DMS153 treated with DMSO at 0.1 percent for 48 hours (cell line): ENCODE measurements around the gene RSL1D1.

Experiments used
- DNase-seq: peaks from one replicate; lab custom pipeline; 2025; ENCODE audit not compliant: unreplicated experiment; lab: John Stamatoyannopoulos, UW

RSL1D1 gene

DNA sequence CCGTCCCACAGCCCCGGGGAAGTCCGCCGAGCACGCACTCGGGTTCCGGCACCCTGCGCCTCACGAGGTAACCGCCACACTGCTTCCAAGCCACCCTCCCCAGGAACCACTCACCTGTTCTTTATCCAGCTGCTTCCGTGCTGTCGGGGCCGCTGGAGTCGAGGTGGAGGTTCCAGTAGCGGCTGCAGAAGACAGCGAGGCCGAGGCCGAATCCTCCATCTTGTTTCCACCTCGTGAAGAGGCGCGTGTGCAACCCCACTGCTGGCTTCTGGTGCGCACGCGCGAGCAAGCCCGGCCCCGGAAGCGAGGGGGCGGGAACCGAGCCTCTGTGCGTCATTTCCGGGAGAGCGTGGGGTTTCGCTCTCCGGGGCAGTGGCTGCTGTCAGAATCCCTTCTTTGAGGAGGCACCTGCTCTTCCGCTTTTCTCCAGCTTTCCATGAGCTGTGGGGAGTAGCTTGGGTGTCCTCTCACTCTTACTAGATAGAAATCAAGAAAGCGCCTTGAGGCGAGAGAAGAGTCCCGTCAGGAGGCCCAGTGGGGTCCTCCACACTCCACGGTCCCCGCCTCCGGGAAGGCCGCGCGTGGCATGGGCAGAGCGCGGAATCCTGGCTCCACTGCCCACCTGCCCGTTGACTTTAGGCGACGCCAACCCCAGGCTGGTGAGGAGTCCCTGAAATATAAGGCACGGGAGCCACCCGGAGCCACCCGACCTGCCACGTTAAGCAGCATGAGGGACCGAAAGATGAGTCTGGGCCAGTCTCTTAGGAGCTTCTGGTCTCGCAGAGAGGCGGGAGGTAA lies at the start of gene RSL1D1:
Gene RSL1D1, minus strand, starts transcription at position 249 of the 798 bp plus-strand sequence. Its CDS starts 30 bp downstream, at position 219.
- peak; percentile 85 for DNase-seq

DNA sequence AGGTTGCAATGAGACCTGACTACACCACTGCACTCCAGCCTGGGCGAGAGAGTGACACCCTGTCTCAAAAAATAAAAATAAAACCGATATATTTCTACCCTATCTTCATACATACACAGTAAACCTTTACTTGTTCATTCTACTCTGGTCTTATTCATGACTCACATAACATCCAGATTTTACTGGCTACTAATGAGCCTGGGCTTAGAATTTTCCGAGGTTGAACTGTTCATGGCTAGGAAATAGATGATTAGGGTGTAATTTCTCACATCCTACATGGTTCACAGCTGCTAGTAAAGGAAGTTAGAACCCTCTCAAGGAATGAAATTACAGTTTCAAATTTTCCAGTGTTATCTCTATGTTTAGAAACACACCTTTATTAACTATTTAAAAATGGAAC lies 49.7 kb upstream of the RSL1D1 start:
- no peak for DNase-seq

GRCh38 chr16:11896486-11897176 lies 45.3 kb upstream of the RSL1D1 start:
- no peak for DNase-seq

DNA sequence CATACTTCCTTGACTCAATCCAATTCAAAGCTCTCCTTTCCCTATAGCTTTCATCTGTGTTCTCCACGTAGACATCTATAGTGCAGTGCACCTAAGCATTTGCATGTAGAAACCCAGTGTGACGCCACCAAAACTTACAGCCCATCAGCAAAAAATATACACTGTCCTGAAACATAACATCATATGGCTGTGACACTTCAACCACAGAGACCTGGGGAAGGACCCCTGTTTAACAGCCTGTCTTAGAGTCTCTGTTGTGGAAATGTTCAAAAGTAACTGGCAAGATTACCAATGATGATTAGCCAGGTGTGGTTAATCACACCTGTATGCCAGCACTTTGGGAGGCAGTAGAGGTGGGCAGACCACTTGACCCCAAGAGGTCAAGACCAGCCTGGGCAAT lies 42.2 kb upstream of the RSL1D1 start:
- DNase-seq = no peak

DNA sequence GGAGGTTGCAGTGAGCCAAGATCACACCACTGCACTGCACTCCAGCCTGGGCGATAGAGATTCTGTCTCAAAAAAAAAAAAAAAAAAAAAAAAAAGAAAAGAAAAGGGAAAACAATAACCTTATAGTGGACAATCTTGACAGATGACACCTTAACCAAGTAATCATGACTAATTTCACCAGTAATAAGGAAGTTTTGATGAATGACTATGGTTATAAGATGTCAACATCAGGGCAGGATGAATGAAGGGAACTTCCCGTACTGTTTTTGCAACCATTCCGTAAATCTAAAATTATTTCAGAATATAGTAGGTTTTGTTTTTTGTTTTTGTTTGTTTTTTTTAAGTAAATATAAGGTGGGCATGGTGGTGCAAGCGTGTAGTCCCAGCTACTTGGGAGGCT lies 41.4 kb upstream of the RSL1D1 start:
- DNase-seq = no peak

- no peak for DNase-seq
These were observed 39.1 kb upstream of the RSL1D1 start for GRCh38 chr16:11890231-11890965.

DNA sequence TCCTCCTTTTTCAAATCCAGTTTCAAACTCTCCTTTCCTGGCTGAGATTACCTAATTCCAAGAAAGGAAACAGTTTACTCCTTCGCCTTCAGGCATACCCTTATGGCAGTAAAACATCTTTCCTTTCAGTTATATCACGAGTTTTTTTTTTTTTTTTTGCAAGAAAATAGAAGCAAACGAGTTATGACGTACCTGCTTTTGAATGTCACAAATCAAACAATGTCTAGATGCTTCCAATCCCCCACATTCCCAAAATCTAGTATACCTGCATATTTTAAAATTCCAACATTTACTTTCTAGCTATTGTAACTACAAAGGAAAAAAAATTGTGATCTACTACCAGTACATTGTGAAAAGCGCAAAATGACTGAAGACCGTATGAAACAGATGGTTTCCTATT lies 35.5 kb upstream of the RSL1D1 start:
- DNase-seq = no peak

DNA sequence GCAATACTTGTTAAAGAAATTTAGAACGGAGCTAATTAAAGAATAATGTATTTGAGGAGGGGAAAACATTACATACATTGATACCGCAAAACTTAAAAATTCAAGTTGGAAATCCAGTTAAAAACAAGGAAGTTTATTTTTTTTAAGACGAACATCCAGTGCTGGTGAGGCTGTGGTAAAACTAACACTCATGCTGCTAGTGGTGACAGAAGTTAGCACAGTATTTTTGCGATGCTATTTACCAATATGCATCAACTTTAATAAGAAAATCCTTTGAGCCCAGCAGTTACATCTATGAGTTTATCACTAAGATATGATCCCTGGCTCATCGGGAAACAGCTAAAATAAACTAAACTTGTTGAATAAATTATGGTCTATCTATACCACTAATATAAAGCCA lies 32.7 kb upstream of the RSL1D1 start:
- no peak for DNase-seq

DNA sequence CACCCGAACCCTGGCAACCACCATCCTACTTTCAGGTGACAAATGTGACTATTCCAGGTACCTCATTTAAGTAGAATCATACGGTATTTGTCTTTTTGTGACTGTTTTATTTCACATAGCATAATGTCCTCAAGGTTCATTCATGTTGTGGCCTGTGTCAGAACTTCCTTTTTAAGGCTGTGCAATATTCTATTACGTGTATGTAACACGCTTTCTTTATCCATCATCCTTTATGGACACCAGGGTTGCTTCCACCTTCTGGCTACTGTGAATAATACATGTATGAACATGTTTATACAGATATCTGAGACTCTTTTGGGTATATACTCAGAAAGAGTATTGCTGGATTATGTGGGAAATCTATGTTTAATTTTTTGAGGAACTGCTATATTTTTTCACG lies 28.7 kb upstream of the RSL1D1 start:
- no peak for DNase-seq

GRCh38 chr16:11877374-11877773 lies 26.0 kb upstream of the RSL1D1 start:
- no peak for DNase-seq

DNA sequence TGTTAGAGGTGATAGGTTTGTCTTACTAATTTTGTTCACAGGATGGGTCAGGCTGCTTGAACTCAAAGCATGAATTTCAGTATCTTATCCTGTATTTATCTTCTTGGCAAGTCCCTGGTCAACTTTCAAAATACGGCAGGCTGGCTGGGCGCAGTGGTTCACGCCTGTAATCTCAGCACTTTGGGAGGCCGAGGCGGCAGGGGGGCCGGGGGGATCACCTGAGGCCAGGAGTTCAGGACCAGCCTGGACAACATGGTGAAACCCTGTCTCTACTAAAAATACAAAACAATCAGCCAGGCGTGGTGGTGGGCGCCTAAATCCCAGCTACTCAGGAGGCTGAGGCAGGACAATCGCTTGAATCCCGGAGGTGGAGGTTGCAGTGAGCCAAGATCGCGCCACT lies 25.0 kb upstream of the RSL1D1 start:
- no peak for DNase-seq

DNA sequence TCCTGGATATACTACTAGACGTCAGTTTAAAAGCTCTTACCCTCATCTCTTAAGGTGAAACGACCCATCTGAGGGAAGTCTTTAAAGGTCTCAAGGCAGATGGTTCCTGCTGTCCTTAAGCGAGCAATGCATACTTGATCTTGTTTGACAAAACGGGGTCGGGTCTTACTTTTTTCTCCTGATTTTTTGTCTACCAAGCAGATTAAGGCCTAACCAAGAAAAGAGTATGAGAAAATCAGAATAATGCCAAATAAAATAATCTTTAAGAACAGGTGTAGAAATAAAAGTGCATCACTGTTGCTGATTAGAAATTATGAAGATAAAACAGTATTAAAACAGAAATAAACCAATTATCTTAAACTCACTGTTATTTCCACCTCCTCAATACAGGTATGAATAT lies 24.4 kb upstream of the RSL1D1 start:
- DNase-seq = no peak

GRCh38 chr16:11871193-11871592 lies 19.9 kb upstream of the RSL1D1 start:
- DNase-seq = no peak

- DNase-seq = no peak
These were observed 19.1 kb upstream of the RSL1D1 start for GRCh38 chr16:11870399-11870798.

DNA sequence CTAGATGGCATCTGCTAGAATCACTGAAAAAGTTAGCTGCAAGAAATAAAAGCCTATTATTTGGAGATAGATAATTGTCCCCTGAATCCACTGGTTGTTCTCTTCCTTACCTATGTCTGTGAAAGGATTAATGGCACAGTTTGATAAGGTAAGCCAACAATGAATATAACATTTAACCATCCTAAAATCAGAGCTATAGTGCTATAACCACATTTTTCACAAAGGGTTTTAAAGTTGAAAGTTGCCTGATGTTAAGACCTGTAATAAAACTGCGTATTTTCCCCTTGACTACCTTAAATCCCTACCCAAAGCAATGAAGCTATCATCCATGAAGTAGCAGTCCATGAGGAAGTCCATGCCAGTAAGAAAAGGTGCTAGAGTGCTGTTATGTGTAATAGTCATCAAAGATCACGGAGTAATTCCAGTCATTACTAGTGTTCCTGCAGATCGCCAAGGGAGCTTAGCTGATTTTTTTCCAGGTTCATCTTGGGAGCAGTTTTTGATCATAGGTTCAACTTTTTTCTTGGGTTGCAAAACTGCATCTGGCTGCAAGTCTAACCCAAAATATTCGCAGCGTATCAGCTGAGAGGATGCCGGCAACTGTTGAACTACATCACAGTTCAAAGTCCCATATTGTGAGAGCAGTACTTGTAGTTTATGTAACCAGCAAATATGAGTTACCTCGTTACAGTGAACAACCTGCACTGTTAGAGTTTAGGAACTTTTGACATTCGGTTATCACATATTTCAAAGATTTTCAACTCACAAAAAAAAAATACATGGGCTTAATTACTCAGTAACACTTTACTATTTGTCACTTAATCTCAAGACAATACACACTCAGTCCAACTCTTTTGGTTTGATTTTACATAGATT lies 18.2 kb upstream of the RSL1D1 start:
- DNase-seq = no peak

DNA sequence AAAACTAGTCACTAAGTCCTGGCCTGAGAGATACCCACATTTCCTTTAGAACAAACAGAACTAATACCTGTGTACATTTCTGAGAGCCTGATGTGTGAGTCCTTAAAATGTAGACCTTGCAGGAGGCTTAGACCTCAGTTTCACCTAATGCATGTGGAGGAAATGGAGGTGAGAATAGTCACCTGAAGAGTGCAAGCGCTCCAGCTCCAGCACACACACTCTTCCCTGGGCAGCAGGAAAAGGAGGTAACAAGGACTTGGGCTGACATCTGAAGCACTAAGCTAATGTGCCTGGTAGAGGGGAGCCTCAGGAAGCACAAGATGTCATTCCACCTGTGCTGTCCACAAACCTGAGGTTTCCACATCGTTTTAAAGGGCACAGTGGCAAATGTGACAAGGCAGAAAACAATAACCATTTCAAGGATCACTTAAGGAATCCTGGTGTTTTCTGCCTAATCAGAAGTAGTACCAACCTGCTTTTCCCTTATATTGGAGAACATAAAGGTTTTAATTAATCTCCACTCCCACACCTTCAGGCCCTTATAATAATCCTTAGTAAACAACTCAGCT lies 17.2 kb upstream of the RSL1D1 start:
- DNase-seq = no peak

DNA sequence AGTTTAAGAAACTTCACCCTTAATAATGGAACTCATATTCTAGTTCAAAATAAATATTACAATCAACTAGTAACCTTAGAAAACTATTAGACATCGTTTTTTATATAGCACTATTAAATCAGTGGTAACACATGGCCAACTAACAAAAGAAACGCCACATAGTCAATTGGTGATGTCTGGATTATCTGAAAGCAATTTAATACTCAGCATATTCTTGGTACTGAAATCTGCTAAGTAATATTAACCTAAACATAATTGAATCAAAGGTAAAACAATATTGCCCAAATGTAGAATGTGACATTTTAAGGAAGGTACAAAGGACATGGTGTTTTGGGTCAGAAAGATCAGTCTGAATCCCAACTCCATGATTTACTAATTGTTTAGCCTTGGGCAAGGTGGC lies 11.1 kb upstream of the RSL1D1 start:
- DNase-seq = no peak

GRCh38 chr16:11857161-11857560 lies 5.8 kb upstream of the RSL1D1 start:
- DNase-seq = no peak

DNA sequence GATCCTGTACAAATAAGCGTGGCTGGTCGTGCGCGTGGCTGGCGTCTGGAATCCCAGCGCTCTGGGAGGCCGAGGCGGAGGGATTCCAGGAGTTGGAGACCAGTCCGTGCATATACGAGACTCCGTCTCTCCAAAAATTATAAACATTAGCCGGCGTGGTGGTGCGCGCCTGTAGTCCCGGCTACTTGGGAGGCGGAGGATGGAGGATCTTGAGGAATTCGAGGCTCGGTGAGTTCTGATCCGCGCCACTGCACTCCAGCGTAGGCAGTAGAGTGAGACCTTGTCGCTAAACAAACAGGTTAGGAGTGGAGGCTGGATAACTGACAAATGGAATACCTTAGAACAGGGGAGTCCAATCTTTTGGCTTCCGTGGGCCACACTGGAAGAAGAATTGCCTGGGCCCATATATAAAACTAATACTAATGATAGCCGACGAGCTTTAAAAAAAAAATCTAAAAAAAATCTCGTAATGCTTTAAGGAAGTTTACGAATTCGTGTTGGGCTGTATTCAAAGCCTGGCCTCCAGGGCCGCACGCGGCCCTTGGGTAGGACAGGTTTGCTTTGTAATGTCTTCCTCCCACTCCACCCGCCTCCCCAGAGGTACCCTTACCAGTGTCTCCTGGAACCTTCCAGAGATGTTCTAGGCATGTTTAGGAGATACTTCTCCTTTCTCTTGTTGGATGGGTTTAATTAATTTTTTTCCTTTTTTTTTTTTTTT lies 909 bp upstream of the RSL1D1 start:
- DNase-seq = no peak

GRCh38 chr16:11848842-11849241 lies 2.5 kb downstream of the RSL1D1 start:
- no peak for DNase-seq
